Aorta (tissue), 5 donors: Measurements from ENCODE around the gene CD8B. TPM values are rescaled to one million over a fixed set of nuclear protein-coding genes. Genes with fewer than 3 reads are reported as not detected.
"Not testable (repeated sequence)": the region's sequence is repeated elsewhere in the genome, so short reads cannot be mapped to it uniquely, and the experiment has no call there.

Experiments
- ATAC-seq: fragments of 200-7000 bp; cut with Tn5 transposase; one replicate; pipeline ENCODE4 v1.9.1; 2022; ENCODE audit warnings: moderate library complexity; ENCODE audit not compliant: low FRiP score
- DNase-seq, 2 donors: peaks; one replicate each; pipeline ENCODE4 v3.0.0-alpha.2; 2020
- H3K27ac ChIP-seq, 2 donors: one replicate each; pipeline ENCODE4 v1.5.1; 2013; ENCODE audit warnings: low read length in 2 of 2, mild to moderate bottlenecking in 2 of 2, moderate library complexity in 2 of 2, control low read depth in 1 of 2, inconsistent platforms in 1 of 2, low read depth in 1 of 2
- H3K27me3 ChIP-seq, 2 donors: one replicate each; pipeline ENCODE4 v1.6.1; 2013; ENCODE audit warnings: control low read depth in 1 of 2, low read length in 1 of 2, mild to moderate bottlenecking in 1 of 2, moderate library complexity in 1 of 2; ENCODE audit not compliant: insufficient read depth in 2 of 2, control insufficient read depth in 1 of 2
- H3K36me3 ChIP-seq, 2 donors: one replicate each; pipeline ENCODE4 v1.6.1; 2013; ENCODE audit warnings: control low read depth in 1 of 2, low read length in 1 of 2, mild to moderate bottlenecking in 1 of 2; ENCODE audit not compliant: insufficient read depth in 2 of 2, control insufficient read depth in 1 of 2
- H3K4me1 ChIP-seq, 2 donors: one replicate each; pipeline ENCODE4 v1.6.1; 2013; ENCODE audit warnings: low read length in 2 of 2, control low read depth in 1 of 2, mild to moderate bottlenecking in 1 of 2, moderate library complexity in 1 of 2; ENCODE audit not compliant: insufficient read depth in 2 of 2, control insufficient read depth in 1 of 2
- H3K4me3 ChIP-seq, 2 donors: one replicate each; pipeline ENCODE4 v1.5.1; 2013; ENCODE audit warnings: low read length in 2 of 2, control low read depth in 1 of 2, mild to moderate bottlenecking in 1 of 2
- H3K9me3 ChIP-seq: one replicate; pipeline ENCODE4 v1.6.1; 2013; ENCODE audit warnings: mild to moderate bottlenecking, low read length; ENCODE audit not compliant: control insufficient read depth
- WGBS, 2 donors: extraction: QIAGEN DNeasy Blood & Tissue Kit; methylation state at CpG; one replicate each; pipeline ENCODE4 v1.1.7; 2013; 5-methylcytosine and 5-hydroxymethylcytosine counted together
- intact Hi-C, 2 donors: fragments of 100-400 bp; cut with DNase I; formaldehyde crosslinking; loops; one replicate each; pipeline versions ENCODE4 v1.14.2 to v1.15.0; 2022
- polyA plus RNA-seq, 2 donors: library from polyadenylated mRNA; stranded (reverse); fragments of 200-250 nt; gene quantifications; one replicate each; pipeline ENCODE4 v1.2.3, GENCODE V29; 2013
- total RNA-seq, 2 donors: library from RNA; stranded (reverse); fragmentation: NEBNext Ultra II Directional; extraction: Animal tissue kit (Norgen Biotek cat#: 25700); gene quantifications; one replicate each; pipeline ENCODE4 v1.2.1, GENCODE V29; 2021
- donor health status: healthy with polysubstance abuse.
- donor health status: Bipolar disorder and iron deficiency.
- donor health status: DM: no; HTN: no; CAD: no.
- donor health status: DM: no; HTN: no; CAD: no.
- donor health status: DM: yes; HTN: yes; CAD: no.

The CD8B gene
- total and polyA plus RNA-seq, 4 donors = 1.2 to 3.0 (median 1.9) TPM; not detected in 1

DNA sequence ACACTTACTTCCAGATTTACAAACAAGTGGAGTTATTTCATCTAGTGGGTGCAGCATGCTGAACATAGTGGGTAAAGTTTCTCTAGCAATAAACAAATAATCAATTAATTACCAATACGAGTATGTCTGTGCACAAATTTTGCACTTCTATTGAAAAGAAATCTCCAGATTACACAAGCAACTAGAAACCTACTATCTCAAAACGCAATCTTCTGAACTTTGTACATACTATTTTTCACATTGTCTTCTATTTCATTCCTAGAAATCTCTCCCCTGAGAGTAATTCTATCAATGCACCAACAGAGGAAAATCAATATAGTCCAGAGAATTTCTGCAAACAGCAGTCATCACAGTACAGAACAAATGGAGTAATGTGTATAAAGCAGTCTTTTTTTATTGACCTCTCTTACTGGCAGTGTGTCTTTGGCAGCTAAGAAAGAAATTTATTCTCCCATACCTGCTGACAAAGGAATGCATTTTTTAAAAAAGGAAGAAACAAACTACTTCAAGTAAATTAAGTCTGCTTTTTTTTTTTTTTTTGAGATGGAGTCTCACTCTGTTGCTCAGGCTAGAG lies 7.3 kb upstream of the CD8B start:
- intact Hi-C loops, H3K27ac ChIP-seq, H3K27me3 ChIP-seq, H3K4me1 ChIP-seq, DNase-seq, H3K4me3 ChIP-seq, ATAC-seq, H3K36me3 ChIP-seq, H3K9me3 ChIP-seq: not testable (repeated sequence)
- 86 to 89% methylated on average over 2 of the region's 2 CpGs for WGBS, 2 donors

DNA sequence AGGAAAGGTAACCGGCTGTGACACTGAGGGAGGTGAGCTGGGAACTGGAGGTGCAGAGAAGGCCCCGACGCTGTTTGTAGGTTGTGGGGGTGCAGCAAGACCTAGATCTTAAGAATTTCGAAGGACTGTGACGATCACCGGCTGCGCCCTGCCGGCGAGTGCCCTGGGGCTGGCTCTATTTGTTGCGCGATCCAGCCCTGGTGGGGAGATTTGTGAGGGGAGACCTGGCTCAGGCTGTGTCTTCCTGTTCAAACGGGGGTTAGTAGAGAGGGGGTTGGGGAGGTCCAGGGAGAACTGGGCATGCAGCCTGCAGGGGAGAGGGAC lies 656 bp upstream of the CD8B start:
- ATAC-seq, H3K27ac ChIP-seq, H3K4me1 ChIP-seq, H3K27me3 ChIP-seq, DNase-seq, H3K9me3 ChIP-seq, H3K36me3 ChIP-seq, H3K4me3 ChIP-seq, intact Hi-C loops: not testable (repeated sequence)
- 44 to 49% methylated on average over 8 to 10 of the region's 12 CpGs for WGBS, 2 donors

DNA sequence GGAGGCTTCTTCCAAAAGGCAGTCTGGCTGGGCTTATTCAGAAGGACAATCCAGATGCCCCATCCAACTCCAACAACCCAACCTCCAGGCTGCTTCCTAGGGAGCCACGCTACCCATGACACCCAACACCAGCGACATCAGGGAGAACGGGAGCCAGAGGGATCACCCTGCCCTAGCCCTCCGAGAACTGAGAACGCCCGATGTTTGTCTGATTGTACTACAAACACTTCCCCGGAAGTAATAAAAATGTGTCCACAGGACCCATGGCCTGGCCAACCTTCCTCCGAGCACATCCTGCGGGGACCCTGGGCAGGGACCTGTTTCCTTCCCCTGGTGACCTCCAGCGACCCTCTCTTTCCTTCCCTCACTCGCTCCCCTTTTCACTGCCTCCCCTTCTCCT lies 511 bp downstream of the CD8B start:
- DNase-seq, H3K4me1 ChIP-seq, ATAC-seq, H3K9me3 ChIP-seq, intact Hi-C loops, H3K27ac ChIP-seq, H3K27me3 ChIP-seq, H3K4me3 ChIP-seq, H3K36me3 ChIP-seq: not testable (repeated sequence)
- WGBS, 2 donors = 29 to 39% methylated on average over 11 of the region's 11 CpGs

DNA sequence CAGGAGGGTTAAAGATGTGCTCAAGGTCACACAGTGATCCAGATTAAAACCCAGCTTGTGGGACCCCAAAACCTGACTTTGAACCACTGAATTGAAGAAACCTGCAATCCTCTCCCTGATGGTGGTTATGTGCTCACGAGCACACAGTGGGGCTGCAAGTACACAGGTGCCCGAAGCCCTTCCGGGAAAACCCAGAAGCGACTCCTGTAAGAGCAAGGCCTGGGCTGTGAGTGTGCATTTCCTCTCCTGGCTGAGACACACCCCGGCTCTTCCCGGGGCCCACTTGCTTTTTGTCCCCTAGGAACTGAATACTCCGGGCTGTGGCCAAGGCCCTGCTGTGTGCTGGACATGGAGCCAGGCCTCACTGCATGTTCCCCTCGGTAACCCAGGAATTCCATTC lies 1.1 kb downstream of the CD8B start:
- H3K36me3 ChIP-seq, H3K9me3 ChIP-seq, DNase-seq, ATAC-seq, H3K4me3 ChIP-seq, H3K27ac ChIP-seq, intact Hi-C loops, H3K27me3 ChIP-seq, H3K4me1 ChIP-seq: not testable (repeated sequence)
- whole genome bisulfite sequencing, 2 donors = 74 to 76% methylated on average over 7 to 8 of the region's 8 CpGs

DNA sequence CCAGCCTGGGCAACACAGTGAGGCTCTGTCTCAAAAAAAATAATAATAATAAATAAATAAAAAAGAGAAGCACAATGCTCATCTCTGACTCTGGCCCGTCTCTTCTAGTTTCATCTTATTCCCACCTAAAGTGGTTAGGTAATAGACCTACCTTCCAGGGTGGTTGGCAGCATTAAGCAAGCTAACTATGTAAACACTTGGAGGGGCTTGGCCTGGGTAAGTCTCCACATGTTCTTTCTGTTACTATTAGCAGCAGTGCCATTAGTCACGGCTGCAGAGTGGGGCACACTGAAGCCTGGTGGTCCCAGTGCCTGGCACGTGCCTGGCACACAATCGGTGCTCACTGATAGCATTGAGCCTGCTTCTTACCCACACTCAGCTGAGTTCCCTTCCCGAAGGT lies 4.0 kb downstream of the CD8B start:
- WGBS, 2 donors = 92 to 93% methylated on average over 5 of the region's 5 CpGs
- DNase-seq, H3K27ac ChIP-seq, H3K27me3 ChIP-seq, H3K9me3 ChIP-seq, intact Hi-C loops, H3K4me1 ChIP-seq, H3K4me3 ChIP-seq, ATAC-seq, H3K36me3 ChIP-seq: not testable (repeated sequence)

DNA sequence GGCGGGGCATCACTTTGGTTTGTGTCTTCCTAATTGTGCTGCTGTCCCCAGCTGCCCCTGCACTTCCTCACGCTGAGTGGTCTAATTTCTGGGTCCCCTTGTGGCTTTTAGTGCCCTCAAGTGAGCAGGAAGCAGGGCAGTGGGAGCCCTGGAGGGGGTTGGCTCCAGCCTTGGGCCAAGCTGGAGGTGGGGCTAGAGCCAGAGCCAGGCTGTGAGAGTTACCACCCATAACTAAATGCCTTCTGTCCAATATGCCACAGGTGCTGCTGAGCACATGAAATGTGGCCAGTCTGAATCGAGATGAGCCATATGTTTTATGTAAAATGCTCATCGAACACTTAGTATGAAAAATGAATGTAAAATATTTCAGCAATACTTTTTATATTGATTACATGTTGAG lies 5.2 kb downstream of the CD8B start:
- H3K4me1 ChIP-seq = not testable (repeated sequence)

DNA sequence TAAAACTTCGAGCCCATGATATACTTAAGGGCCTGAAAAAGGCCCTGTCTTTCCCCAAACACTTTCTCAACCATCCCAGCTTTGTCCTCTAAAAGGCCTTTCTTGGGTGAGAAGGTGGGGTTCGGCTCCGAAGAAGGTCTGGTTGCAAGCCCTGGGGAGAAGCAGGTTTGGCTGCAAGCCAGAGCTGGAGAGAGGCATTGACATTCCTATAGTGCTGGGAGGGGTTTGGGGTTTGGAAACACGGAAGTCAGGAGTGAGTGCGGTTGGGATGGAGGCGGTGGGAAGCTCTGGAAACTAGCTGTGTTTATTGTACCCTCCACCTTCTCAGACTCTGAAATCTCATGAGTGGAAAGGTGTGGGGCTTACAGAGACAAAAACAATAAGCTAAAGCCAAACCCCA lies 5.7 kb downstream of the CD8B start:
- ATAC-seq, H3K27me3 ChIP-seq, H3K36me3 ChIP-seq, DNase-seq, intact Hi-C loops, H3K27ac ChIP-seq, H3K4me3 ChIP-seq, H3K4me1 ChIP-seq, H3K9me3 ChIP-seq: not testable (repeated sequence)
- 61 to 62% methylated on average over 6 of the region's 6 CpGs for WGBS, 2 donors

More for the DNA sequence above, 5.2 kb downstream of the CD8B start:
- WGBS, 2 donors = 69 to 93% methylated on average over 4 of the region's 4 CpGs
- DNase-seq, H3K27me3 ChIP-seq, intact Hi-C loops, H3K9me3 ChIP-seq, H3K4me3 ChIP-seq, H3K27ac ChIP-seq, ATAC-seq, H3K36me3 ChIP-seq: not testable (repeated sequence)

DNA sequence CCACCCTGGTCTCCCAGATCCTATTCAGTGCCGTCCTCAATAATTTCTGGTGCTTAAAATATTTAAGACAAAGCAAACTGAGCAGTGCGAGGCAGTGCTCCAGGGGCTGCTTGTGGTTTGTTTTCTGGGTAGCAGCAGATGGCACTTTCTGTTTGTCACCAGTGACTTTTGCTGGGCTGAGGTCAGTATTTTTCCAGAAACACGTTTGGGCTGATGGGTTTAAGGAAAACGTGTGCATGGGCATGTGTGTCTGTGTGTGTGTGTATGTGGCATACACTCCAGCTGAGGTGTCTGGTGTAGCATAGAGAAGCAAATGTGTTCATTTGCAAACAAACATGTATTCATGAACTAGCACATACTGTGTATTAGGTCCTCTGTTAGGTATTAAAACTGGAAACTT lies 10.1 kb downstream of the CD8B start:
- H3K4me3 ChIP-seq, H3K27ac ChIP-seq, H3K9me3 ChIP-seq, intact Hi-C loops, ATAC-seq, H3K4me1 ChIP-seq, DNase-seq, H3K27me3 ChIP-seq, H3K36me3 ChIP-seq: not testable (repeated sequence)
- WGBS, 2 donors = 61 to 68% methylated on average over 4 of the region's 4 CpGs

DNA sequence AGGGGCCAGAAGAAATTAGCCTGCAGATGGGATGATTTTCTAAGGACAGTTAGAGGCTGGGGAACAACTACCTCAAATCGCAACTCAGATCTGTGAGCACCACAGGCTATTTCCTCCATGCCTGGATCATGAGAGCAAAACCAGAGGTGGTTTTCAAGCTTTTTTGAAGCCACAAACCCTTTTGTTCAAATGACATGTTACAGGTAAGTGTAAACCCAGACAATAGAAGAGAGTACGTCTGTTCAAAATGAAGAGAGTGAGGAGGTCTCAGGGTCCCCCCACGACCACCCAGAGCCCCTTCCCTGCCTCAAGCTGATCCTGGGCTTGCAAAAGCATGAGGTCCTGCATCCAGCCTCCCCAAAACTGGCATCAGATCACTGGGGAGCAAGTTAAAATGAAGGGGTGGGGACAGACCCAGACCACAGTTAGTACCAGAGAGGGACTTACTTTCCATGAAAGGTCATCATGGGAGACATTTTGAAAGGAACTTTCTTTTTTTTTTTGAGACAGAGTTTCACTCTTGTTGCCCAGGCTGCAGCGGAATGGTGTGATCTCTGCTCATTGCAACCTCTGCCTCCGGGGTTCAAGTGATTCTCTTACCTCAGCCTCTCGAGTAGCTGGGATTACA lies 19.0 kb downstream of the CD8B start:
- H3K36me3 ChIP-seq, H3K4me3 ChIP-seq, DNase-seq, H3K27ac ChIP-seq, intact Hi-C loops, H3K4me1 ChIP-seq, H3K9me3 ChIP-seq, H3K27me3 ChIP-seq, ATAC-seq: not testable (repeated sequence)
- 87 to 92% methylated on average over 6 of the region's 6 CpGs for WGBS, 2 donors
